ENCODE results near the gene PPP2R1A. TPM values are rescaled to one million over a fixed set of nuclear protein-coding genes. Genes with fewer than 3 reads are reported as not detected.
"Not testable (repeated sequence)": the region's sequence is repeated elsewhere in the genome, so short reads cannot be mapped to it uniquely, and the experiment has no call there.

PPP2R1A gene
- total RNA-seq, 1 donor from 2014 or later = 395 TPM

DNA sequence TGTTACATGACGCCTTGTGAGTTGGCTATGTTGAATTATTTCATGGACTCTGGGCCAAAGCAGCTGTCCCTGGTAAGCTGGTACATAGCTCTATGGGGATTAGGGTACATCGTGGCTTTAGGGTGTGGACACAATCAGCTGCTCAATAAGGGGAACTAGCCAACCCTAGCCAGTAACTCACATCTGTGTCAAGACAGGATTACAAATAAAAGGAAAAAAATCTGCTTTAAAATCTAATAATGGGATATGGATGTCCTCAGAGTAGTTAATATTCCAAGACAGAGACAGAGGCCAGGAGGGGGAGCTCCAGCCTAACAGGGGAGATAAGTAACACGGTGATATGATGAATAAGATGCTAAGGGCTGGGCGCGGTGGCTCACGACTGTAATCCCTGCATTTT, 58.4 kb downstream of the PPP2R1A start:
- Histone ChIP-seq H3K9me3 (replicated peaks) (no peaks in the 10 kb centered on the region), H3K27me3 (ENCODE audit: low read depth) (no peaks in the 10 kb centered on the region), H3K27ac (replicated peaks) (no peak overlapping the region), H3K36me3 (no peaks in the 10 kb centered on the region), H3K4me1 (no peaks in the 10 kb centered on the region), H3K4me3 (no peak overlapping the region)
- intact Hi-C loops (cut with micrococcal nuclease) = loop anchor here (5.0 kb wide), 1 partner anchor 499 kb away; no protein-coding TSS in a partner anchor
- TF ChIP-seq CTCF (IDR thresholded peaks at IDR 0.05; ENCODE audit: borderline replicate concordance) = peak; percentile 68
- DNase-seq = peak; percentile 43

GRCh38 chr19:52258426-52258825, 68.6 kb downstream of the PPP2R1A start:
- no peaks in the 10 kb centered on the region for H3K36me3 ChIP-seq

GRCh38 chr19:52265556-52265955, 75.7 kb downstream of the PPP2R1A start:
- intact Hi-C loops (cut with micrococcal nuclease); H3K27me3 ChIP-seq (ENCODE audit: low read depth); H3K36me3 ChIP-seq; DNase-seq; H3K4me3 ChIP-seq; H3K27ac ChIP-seq (replicated peaks); H3K9me3 ChIP-seq (replicated peaks): not testable (repeated sequence)
- H3K4me1 ChIP-seq = peaks cover 16% of the 10 kb centered on the region

More at GRCh38 chr19:52258426-52258825, 68.6 kb downstream of the PPP2R1A start:
- intact Hi-C loops (cut with micrococcal nuclease) = no loop called here
- Histone ChIP-seq H3K9me3 (replicated peaks) (no peaks in the 10 kb centered on the region), H3K27me3 (ENCODE audit: low read depth) (no peaks in the 10 kb centered on the region), H3K4me1 (no peaks in the 10 kb centered on the region), H3K27ac (replicated peaks) (no peak overlapping the region), H3K4me3 (no peak overlapping the region)
- TF ChIP-seq CTCF (IDR thresholded peaks at IDR 0.05; ENCODE audit: borderline replicate concordance) = no peak
- DNase-seq = no peak

DNA sequence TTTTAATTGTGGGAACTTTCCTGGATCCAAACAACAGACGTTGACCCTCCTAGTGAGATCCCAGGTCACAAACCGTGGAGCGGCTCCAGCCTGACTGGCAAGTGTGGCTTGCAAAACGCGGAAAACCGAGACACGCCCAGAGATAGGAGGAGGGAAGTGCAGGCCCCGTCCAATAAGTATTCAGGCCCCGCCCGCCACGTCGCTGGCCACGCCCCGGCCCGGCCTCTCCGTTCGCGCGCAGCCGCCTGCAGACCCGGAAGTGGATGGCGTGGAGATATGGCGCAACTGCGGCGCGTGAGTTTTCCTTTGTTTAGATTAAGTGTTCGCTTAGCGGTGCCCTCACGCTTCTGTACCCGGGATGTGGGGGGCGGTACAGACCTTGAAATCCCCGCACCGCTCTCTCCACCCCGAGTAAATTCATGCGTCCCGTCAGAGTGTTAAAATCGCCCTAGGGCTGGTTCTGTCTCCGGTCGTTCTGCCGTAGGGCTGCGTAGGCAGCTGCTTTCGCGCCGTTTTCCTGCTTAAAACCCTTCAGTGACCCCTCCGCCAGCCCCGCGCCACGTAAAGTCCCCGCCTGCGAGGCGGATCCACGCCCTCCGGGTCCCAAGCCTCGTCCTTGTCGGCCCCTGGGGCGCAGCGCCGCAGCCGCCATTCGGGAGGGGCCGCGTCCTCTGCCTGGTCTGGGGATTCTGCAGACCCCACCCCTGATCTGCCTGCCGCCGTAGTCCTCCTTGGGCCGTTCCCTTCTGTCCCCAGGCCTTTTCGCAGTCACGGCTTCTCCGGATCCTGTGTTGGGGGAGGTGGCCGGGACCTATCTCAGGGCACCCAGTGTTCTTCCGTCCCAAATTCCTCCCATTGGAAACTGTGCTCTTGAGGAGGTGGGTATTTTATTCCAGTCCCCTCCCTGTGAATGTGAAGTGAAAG, 79.7 kb downstream of the PPP2R1A start, which contains the start of gene ZNF766:
Gene ZNF766 (plus strand): TSS at position 250 of the 924 bp plus-strand sequence. CDS start 27 bp downstream, at position 277.
- no peaks in the 10 kb centered on the region for H3K9me3 ChIP-seq (replicated peaks)
- no peak for TF ChIP-seq CTCF (IDR thresholded peaks at IDR 0.05; ENCODE audit: borderline replicate concordance)
- intact Hi-C loops (cut with micrococcal nuclease) = no loop called here
- no peaks in the 10 kb centered on the region for H3K27me3 ChIP-seq (ENCODE audit: low read depth)
- DNase-seq = peak; percentile 98
- peak within 1 kb of the TSS; percentile 99 for H3K4me3 ChIP-seq
- H3K4me1 ChIP-seq = peaks cover 42% of the 10 kb centered on the region
- peak within 1 kb of the TSS; percentile 97 for H3K27ac ChIP-seq (replicated peaks)
- H3K36me3 ChIP-seq = peaks cover 6% of the 10 kb centered on the region

- intact Hi-C loops (cut with micrococcal nuclease) = no loop called here
- Histone ChIP-seq H3K4me3 (peak overlapping the region; percentile 99), H3K27ac (replicated peaks) (peak overlapping the region; percentile 97), H3K9me3 (replicated peaks) (no peaks in the 10 kb centered on the region), H3K36me3 (peaks cover 6% of the 10 kb centered on the region), H3K27me3 (ENCODE audit: low read depth) (no peaks in the 10 kb centered on the region), H3K4me1 (peaks cover 43% of the 10 kb centered on the region)
- no peak for TF ChIP-seq CTCF (IDR thresholded peaks at IDR 0.05; ENCODE audit: borderline replicate concordance)
- DNase-seq = no peak
Measured at GRCh38 chr19:52270266-52270885, 80.5 kb downstream of the PPP2R1A start.
